Astrocyte of the cerebellum (primary cell): ENCODE data around the gene GADD45A.
A peak's percentile ranks its signal among the peaks of the same experiment; 100 is the strongest.

Experiments used
- DNase-seq: peaks from one replicate; pipeline ENCODE4 v3.0.0-alpha.2; 2011; ENCODE audit warnings: low read depth
- H3K4me3 ChIP-seq: 2 replicates; pipeline ENCODE4 v1.5.1; 2011; ENCODE audit warnings: mild to moderate bottlenecking, low read depth, low read length, moderate library complexity
- CTCF ChIP-seq: IDR thresholded peaks from 2 replicates; pipeline ENCODE4 v1.5.1; 2012; ENCODE audit warnings: low read length, low read depth, moderate library complexity, mild to moderate bottlenecking; ENCODE audit errors: missing control alignments
- in situ Hi-C: cut with HindIII; loops from 2 replicates; pipeline ENCODE4 v1.10.0; 2017; ENCODE audit warnings: low sequenced_read_pairs

GADD45A gene

GRCh38 chr1:67690411-67690810, 5.4 kb downstream of the GADD45A start:
- in situ Hi-C loops: loop anchor here (25.0 kb wide), 1 partner anchor 153 kb away; no protein-coding TSS in a partner anchor
- TF ChIP-seq CTCF: no peak
- H3K4me3 ChIP-seq: no peak overlapping the region
- DNase-seq: no peak

- in situ Hi-C loops: loop anchor here (25.0 kb wide), 1 partner anchor 154 kb away; no protein-coding TSS in a partner anchor
- DNase-seq: no peak
- no peak for TF ChIP-seq CTCF
- H3K4me3 ChIP-seq: no peak overlapping the region
Measured at GRCh38 chr1:67691712-67692111, 6.7 kb downstream of the GADD45A start.

- no peak for DNase-seq
- H3K4me3 ChIP-seq: no peak overlapping the region
- TF ChIP-seq CTCF: no peak
- in situ Hi-C loops: loop anchor here (25.0 kb wide), 1 partner anchor 159 kb away; no protein-coding TSS in a partner anchor
Measured at GRCh38 chr1:67695963-67696362, 11.0 kb downstream of the GADD45A start.

- H3K4me3 ChIP-seq: no peak overlapping the region
- no peak for TF ChIP-seq CTCF
- in situ Hi-C loops: loop anchor here (25.0 kb wide), 1 partner anchor 159 kb away; no protein-coding TSS in a partner anchor
- DNase-seq: no peak
Measured at GRCh38 chr1:67696708-67697107, 11.7 kb downstream of the GADD45A start.

GRCh38 chr1:67700220-67700619, 15.2 kb downstream of the GADD45A start:
- no peak for TF ChIP-seq CTCF
- DNase-seq: no peak
- H3K4me3 ChIP-seq: no peak overlapping the region
- in situ Hi-C loops: no loop called here

- peak; percentile 34 for DNase-seq
- in situ Hi-C loops: no loop called here
- no peak overlapping the region for H3K4me3 ChIP-seq
- TF ChIP-seq CTCF: peak; percentile 29
Measured at GRCh38 chr1:67700692-67701410, 15.8 kb downstream of the GADD45A start.
